Activated naive CD8-positive, alpha-beta T cell treated with anti-CD3 and anti-CD28 coated beads, Interleukin-2, amount 50 U/mL, for 24 hours (primary cell): Measurements from ENCODE around the gene CAMTA1.
A peak's percentile ranks its signal among the peaks of the same experiment; 100 is the strongest.

Source experiments
- ATAC-seq: fragments of 150-1000 bp; cut with Tn5 transposase; one replicate; pipeline ENCODE4 v1.10.0; 2021
- DNase-seq: peaks from one replicate; pipeline ENCODE4 v3.0.0; 2021
- H3K27ac Mint-ChIP-seq: one replicate; pipeline ENCODE4 v1.8.0; 2021; ENCODE audit warnings: mild to moderate bottlenecking, mixed read lengths
- H3K27me3 Mint-ChIP-seq: one replicate; pipeline ENCODE4 v1.8.0; 2021; ENCODE audit warnings: mixed read lengths
- H3K36me3 Mint-ChIP-seq: one replicate; pipeline ENCODE4 v1.8.0; 2021; ENCODE audit warnings: low read depth, mixed read lengths
- H3K4me1 Mint-ChIP-seq: one replicate; pipeline ENCODE4 v1.8.0; 2021; ENCODE audit warnings: mixed read lengths
- H3K4me3 Mint-ChIP-seq: one replicate; pipeline ENCODE4 v1.8.0; 2021; ENCODE audit warnings: mild to moderate bottlenecking, moderate library complexity, mixed read lengths
- H3K9me3 Mint-ChIP-seq: one replicate; pipeline ENCODE4 v1.8.0; 2021; ENCODE audit warnings: mixed read lengths

Gene CAMTA1

DNA sequence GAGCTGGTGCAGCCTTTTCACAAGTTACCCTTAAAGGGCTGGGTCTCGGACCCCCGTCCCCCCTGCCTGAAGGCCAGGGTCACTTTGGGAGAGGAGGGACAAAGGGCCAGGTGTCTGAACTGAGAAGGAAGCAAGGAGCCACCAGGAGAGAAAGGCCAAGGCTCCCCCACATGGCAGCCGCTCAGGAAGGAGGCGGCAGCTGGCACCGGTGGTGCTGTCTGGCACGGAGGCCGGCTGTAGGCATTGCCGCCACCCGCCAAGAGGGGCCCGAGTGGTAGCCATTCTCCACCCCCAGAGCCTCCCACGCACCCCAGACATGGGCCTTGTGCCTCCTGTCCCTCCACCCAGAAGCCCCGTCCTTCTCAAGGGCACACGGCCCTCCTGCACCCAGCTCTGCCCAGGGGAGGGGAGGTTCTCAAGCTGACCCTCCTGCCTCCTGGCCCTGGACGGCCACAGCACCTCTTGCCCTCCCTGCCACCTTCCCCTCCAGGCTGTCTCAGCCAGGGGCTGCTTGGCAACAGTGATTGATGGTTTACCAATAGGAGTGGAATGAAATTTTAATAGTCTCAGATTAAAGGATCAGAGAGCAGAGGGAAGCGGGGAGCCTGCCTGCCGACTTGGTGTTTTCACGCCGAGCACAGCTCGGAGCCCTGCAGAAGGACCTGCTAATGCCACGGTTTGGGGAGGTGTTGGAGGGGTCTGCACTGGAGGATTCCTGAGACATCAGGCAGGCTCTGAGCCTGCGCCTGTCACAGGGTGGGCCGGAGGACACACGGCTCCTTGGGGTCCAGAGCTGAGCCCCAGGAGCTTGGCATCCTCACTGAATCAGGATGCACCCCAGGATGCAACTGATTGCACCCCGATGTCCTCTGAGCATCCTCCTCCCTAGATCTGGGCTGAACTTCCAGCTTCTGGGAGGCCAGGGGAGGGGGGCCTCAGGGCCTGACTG, 773.9 kb downstream of the CAMTA1 start:
- Mint-ChIP-seq H3K9me3 (no peaks in the 10 kb centered on the region), H3K36me3 (no peaks in the 10 kb centered on the region), H3K27me3 (peaks cover 12% of the 10 kb centered on the region), H3K27ac (no peak overlapping the region), H3K4me1 (peaks cover 20% of the 10 kb centered on the region), H3K4me3 (no peak overlapping the region)
- DNase-seq (no peak), ATAC-seq (no peak)

DNA sequence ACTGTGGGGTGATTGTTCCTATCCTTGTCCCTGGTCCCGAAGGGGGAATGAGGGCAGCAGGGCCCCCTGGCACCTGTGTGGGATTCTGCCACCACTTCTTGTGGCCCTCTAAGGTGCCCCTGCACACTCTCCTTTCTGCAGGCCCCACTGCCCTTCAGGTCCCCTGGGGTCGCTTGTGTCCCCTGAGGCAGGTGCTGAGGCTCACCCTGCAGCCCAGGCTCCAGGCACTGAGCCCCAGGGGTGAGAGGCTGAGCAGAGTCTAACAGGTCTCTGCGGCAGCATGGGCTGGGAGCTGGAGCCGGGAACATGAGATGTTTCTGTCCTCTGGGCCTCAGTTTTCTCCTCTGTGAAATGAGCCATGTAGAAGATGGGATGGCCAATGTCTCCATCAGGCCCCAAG, 774.9 kb downstream of the CAMTA1 start:
- DNase-seq (no peak), ATAC-seq (no peak)
- H3K27me3 Mint-ChIP-seq, result peaks cover 12% of the 10 kb centered on the region
- H3K36me3 Mint-ChIP-seq, result no peaks in the 10 kb centered on the region
- no peak overlapping the region for H3K27ac Mint-ChIP-seq
- H3K4me3 Mint-ChIP-seq, result no peak overlapping the region
- no peaks in the 10 kb centered on the region for H3K9me3 Mint-ChIP-seq
- peaks cover 10% of the 10 kb centered on the region for H3K4me1 Mint-ChIP-seq

DNA sequence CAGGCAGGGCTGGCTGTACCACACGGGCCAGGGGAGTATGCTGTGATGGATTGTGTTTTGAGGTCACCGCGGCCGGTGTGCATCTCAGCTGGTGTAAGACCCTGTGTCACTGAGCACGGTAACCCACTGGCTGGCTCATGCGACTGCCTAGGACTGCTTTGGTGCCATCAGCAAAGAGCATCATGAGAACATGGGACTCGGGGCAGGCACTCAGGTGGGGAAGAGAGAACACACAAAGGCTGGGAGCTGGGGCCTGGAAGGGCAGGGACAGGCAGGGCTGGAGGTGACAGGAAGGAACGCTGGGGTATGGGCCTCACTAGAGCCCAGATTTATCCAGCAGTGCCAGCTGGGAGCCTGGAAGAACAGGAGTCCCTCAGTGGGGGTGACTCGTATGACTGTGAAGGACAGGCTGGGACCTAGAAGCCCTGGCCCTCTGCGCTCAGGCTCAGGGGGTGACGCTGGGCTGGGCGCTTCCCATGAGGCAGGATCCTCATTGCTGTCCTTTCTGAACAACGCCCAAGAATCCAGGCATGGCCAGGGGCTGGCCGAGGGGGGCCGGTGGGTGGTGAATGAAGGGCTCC, 775.4 kb downstream of the CAMTA1 start:
- H3K4me1 Mint-ChIP-seq, result peaks cover 5% of the 10 kb centered on the region
- H3K27me3 Mint-ChIP-seq, result peaks cover 8% of the 10 kb centered on the region
- no peak overlapping the region for H3K27ac Mint-ChIP-seq
- H3K36me3 Mint-ChIP-seq, result no peaks in the 10 kb centered on the region
- no peak for ATAC-seq
- no peak overlapping the region for H3K4me3 Mint-ChIP-seq
- no peak for DNase-seq
- H3K9me3 Mint-ChIP-seq, result no peaks in the 10 kb centered on the region

- ATAC-seq, result peak; percentile 38
Measured at GRCh38 chr1:7561331-7561921, 776.2 kb downstream of the CAMTA1 start.

DNA sequence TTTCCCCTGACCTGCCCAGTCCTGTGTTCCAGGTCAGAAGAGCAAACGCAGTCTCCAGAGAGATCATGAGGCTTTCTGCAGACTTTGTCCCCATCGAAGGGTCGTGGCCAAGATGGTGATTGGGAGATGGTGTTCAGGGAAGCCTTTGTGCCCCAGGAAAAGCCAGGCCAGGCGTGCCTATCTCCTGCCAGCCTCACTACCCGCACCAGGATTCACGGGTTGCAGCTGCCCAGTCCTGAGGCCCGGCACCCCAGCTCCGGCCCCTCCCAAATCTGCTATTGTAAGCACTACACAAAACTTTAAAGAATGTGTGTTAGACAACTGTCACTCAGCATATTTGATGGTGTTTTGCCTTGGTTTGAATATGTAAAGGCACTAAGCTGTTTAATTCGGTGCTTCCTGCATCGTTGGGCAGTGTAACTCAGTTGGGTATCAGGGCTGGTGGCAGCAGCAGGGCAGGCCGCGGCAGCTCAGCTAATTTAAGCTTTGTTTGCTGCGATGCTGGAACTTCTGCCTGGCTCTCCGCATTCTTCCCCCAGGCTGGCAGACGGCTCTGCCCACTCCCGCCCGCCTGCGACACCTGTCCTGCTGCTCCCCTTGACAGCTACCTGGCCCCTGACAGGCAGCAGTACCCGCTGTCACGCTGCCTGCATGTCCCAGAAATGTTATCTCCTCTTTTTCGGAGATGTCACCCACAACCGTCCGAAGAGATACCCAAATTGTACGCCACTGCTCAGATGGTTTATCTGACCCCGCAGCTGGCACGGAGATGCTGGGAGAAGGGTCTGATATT, 776.9 kb downstream of the CAMTA1 start:
- H3K36me3 Mint-ChIP-seq, result no peaks in the 10 kb centered on the region
- no peak for ATAC-seq
- H3K27ac Mint-ChIP-seq, result no peak overlapping the region
- no peak for DNase-seq
- H3K9me3 Mint-ChIP-seq, result no peaks in the 10 kb centered on the region
- H3K4me1 Mint-ChIP-seq, result no peaks in the 10 kb centered on the region
- no peaks in the 10 kb centered on the region for H3K27me3 Mint-ChIP-seq
- H3K4me3 Mint-ChIP-seq, result no peak overlapping the region

More at GRCh38 chr1:7561331-7561921, 776.2 kb downstream of the CAMTA1 start:
- Mint-ChIP-seq H3K27me3 (peaks cover 3% of the 10 kb centered on the region), H3K36me3 (no peaks in the 10 kb centered on the region), H3K27ac (no peak overlapping the region), H3K4me1 (peaks cover under 1% of the 10 kb centered on the region), H3K9me3 (no peaks in the 10 kb centered on the region), H3K4me3 (no peak overlapping the region)
- DNase-seq, result peak; percentile 27

GRCh38 chr1:7562729-7563605, 777.7 kb downstream of the CAMTA1 start:
- ATAC-seq (no peak), DNase-seq (no peak)
- no peaks in the 10 kb centered on the region for H3K27me3 Mint-ChIP-seq
- no peak overlapping the region for H3K4me3 Mint-ChIP-seq
- no peak overlapping the region for H3K27ac Mint-ChIP-seq
- H3K4me1 Mint-ChIP-seq, result no peaks in the 10 kb centered on the region
- H3K9me3 Mint-ChIP-seq, result no peaks in the 10 kb centered on the region
- no peaks in the 10 kb centered on the region for H3K36me3 Mint-ChIP-seq

GRCh38 chr1:7564137-7564536, 778.9 kb downstream of the CAMTA1 start:
- Mint-ChIP-seq H3K27me3 (no peaks in the 10 kb centered on the region), H3K36me3 (no peaks in the 10 kb centered on the region), H3K4me3 (no peak overlapping the region), H3K27ac (no peak overlapping the region), H3K9me3 (no peaks in the 10 kb centered on the region), H3K4me1 (no peaks in the 10 kb centered on the region)
- DNase-seq, result no peak
- ATAC-seq, result no peak

DNA sequence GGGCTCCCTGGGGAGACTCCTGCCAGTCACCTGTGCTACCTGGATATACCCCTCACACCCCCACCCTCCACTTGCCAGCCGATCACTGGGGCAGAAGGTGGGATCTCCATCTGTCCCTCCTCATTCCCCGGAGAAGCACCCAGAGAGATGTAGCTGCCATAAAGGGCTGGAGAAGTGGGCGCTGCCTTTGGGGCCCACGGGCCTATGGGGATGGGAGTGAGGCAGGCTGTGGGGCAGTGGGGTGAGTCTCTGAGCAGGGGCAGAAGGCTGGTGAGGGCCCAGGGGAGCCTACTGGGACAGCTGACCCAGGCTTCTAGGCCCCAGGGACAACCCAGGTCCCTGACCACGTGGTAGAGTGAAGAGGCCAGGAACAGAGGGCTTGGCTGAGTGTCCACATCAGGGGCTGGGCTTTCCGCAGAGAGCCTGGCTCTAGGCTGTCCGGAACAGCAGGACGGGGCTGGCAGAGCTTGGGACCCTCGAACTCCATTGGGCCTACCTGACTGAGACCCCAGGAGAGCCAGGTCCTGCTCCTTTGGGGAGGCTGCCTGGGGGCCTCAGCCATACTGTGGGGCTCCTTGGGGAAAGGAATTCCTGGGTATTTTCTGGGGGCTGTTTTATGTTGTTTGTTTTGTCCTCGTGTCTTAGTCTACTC, 780.0 kb downstream of the CAMTA1 start:
- Mint-ChIP-seq H3K4me3 (no peak overlapping the region), H3K36me3 (no peaks in the 10 kb centered on the region), H3K27ac (no peak overlapping the region), H3K27me3 (no peaks in the 10 kb centered on the region), H3K9me3 (no peaks in the 10 kb centered on the region), H3K4me1 (no peaks in the 10 kb centered on the region)
- no peak for ATAC-seq
- no peak for DNase-seq

GRCh38 chr1:7566417-7567375, 781.4 kb downstream of the CAMTA1 start:
- Mint-ChIP-seq H3K27me3 (no peaks in the 10 kb centered on the region), H3K9me3 (no peaks in the 10 kb centered on the region), H3K4me1 (no peaks in the 10 kb centered on the region), H3K4me3 (no peak overlapping the region), H3K27ac (no peak overlapping the region), H3K36me3 (no peaks in the 10 kb centered on the region)
- no peak for DNase-seq
- no peak for ATAC-seq

DNA sequence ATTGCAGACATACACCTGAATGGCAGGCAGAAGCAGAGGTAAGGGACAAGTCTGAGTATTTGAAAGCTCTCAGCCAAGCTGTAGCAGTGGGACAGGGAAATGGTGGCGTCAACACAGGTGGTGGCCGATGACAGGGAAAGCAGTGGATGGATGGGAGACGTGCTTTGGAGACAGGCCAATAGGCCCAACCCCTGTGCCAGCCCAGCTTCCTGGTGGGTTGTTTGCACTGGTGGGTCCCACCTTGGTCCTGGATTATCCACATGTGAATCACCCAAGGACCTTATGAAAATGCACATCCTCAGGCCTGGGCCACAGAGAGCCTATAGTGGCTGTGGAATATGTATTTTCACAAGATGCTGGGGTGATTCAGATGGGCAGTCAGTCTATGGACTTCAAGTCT, 782.1 kb downstream of the CAMTA1 start:
- H3K36me3 Mint-ChIP-seq, result no peaks in the 10 kb centered on the region
- H3K9me3 Mint-ChIP-seq, result no peaks in the 10 kb centered on the region
- H3K4me1 Mint-ChIP-seq, result no peaks in the 10 kb centered on the region
- peaks cover 3% of the 10 kb centered on the region for H3K27me3 Mint-ChIP-seq
- DNase-seq (no peak), ATAC-seq (no peak)
- H3K4me3 Mint-ChIP-seq, result no peak overlapping the region
- no peak overlapping the region for H3K27ac Mint-ChIP-seq

DNA sequence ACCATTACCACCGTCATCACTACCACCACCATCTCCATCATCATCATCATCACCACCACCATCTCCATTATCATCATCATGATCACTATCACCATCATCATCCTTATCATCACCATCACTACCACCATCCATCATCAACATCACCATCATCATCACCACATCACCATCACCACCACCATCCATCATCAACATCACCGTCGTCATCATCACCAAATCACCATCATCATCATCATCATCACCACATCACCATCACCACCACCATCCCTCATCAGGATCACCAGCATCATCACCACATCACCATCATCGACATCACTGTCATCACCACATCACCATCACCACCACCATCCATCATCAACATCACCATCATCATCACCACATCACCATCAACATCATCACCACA, 782.8 kb downstream of the CAMTA1 start:
- ATAC-seq, result no peak
- no peak overlapping the region for H3K27ac Mint-ChIP-seq
- DNase-seq, result no peak
- H3K4me1 Mint-ChIP-seq, result no peaks in the 10 kb centered on the region
- no peak overlapping the region for H3K4me3 Mint-ChIP-seq
- H3K9me3 Mint-ChIP-seq, result no peaks in the 10 kb centered on the region
- H3K36me3 Mint-ChIP-seq, result no peaks in the 10 kb centered on the region
- peaks cover 3% of the 10 kb centered on the region for H3K27me3 Mint-ChIP-seq

- Mint-ChIP-seq H3K9me3 (no peaks in the 10 kb centered on the region), H3K27me3 (peaks cover 3% of the 10 kb centered on the region), H3K4me3 (no peak overlapping the region), H3K4me1 (no peaks in the 10 kb centered on the region), H3K36me3 (no peaks in the 10 kb centered on the region), H3K27ac (no peak overlapping the region)
- ATAC-seq (no peak), DNase-seq (no peak)
Measured at GRCh38 chr1:7568901-7569524, 783.8 kb downstream of the CAMTA1 start.
